Kidney capillary endothelial cell (primary cell): ENCODE data around the gene ADCK2.
A peak's percentile ranks its signal among the peaks of the same experiment; 100 is the strongest.
"Not testable (repeated sequence)": the region's sequence is repeated elsewhere in the genome, so short reads cannot be mapped to it uniquely, and the experiment has no call there.

ENCODE experiments used
- DNase-seq: peaks from one replicate; pipeline ENCODE4 v3.0.0-alpha.2; 2018; ENCODE audit warnings: low spot score

The ADCK2 gene

DNA sequence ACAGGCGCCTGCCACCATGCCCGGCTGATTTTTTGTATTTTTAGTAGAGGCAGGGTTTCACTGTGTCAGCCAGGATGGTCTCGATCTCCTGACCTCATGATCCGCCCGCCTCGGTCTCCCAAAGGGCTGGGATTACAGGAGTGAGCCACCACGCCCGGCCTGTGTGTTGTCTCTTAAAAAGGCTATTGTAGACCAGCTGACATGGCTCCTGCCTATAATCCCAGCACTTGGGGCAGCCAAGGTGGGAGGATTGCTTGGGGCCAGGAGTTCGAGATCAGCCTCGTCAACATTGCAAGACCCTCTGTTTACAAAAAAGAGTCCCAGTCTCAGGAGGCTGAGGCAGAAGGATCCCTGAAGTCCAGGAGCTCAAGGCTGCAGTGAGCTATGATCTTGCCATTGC lies 21.1 kb downstream of the ADCK2 start:
- not testable (repeated sequence) for DNase-seq

DNA sequence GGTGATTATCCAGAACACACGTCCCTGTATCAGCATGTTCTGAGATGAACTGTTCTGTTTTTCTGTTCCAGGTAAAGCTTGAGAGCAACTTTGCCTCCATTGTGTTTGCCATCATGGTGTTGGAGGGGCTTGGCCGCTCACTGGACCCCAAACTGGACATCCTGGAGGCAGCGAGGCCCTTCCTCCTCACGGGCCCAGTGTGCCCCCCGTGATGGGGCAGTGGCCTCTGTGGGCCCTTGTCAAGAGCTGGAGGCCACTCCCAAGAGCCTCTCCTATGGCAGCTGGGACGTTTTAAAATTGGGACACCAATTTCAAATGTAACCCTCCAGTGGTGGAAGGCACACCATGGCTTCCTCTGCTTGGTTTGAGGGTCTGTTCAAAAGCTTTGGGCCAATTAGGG lies 21.8 kb downstream of the ADCK2 start:
- DNase-seq, result no peak

DNA sequence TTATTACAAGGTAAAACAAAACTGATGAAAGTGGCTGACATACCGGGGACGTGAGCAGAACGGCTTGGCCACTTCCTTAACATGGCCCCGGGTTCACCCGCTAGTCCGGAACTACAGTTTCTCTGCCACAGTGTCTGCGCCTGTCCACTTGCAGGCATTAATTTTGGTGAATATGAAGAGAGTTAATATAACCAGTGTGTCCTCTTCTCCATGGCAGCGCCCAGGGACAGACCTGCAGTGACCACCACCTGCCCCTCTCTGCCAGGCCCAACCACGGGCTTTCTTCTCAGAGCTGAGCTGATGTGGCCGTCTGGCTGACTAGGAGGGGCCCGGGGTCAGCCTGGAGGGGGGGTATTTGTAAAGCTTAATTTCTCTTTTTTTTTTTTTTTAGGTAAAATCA lies 22.6 kb downstream of the ADCK2 start:
- DNase-seq, result no peak

DNA sequence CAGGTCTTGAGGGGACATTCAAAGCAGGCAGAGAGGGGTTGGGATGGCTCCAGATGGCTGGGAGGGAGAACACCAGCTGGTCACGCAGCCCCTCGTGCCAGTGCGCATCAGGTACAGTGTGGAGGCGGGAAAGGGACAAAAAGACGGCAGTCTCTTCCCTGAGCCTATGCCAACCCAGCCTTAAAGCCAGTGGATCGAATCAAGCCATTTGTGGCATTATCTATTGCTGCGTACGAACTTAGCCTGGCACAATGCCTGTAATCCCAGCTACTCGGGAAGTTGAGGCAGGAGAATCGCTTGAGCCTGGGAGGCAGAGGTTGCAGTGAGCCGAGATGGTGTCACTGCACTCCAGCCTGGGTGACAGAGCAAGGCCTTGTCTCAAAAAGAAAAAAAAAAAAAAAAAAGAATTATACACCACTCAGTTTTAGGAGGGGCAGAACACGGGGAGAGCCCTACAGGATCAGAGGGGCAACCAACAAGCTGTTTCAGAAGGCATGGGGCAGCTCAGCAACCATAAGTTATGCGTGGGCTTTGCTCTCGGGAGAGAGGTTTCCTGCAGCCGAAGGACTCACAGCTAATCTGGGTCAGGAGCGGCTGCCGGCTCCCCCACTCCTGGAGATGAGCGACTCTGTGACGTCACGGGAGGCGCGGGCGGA lies 23.4 kb downstream of the ADCK2 start:
- DNase-seq, result no peak

DNA sequence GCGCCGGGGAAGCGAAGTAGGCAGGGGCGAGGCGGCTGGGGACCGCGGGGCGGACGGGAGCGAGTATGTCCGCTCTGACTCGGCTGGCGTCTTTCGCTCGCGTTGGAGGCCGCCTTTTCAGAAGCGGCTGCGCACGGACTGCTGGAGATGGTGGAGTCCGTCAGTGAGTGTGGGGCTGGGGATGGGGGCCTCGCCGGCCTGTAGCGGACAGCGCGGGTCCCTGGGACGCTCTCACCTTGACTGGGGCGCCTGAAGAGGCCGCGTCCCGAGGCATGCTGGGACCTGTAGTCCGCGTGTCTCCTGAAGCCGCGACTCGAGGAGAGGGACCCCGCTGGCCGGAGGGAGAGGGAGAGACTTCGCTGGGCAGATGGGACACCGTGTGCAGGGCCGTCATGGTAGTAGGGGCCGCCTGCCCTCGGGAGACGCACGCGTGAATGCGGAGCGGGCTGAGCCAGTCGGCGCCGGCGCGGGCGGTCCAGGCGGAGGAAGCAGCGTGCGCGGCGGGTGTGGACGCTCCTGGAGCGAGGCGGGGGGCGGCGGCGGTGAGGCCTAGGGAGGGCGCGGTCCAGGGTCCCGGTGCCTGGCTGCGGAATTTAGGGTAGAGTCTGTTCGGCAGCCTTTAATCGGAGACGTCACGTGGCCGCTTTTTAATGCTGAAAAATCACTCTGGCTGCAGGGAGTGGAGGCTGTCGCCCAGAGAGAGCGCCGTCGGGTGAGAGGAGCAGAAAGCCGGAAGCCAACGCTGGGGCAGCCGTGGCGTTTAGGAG lies 24.1 kb downstream of the ADCK2 start, which contains the start of gene NDUFB2:
Gene NDUFB2 (plus strand): TSS at position 29 of the 767 bp plus-strand sequence. CDS start 37 bp downstream, at position 66.
- DNase-seq, result peak; percentile 88

DNA sequence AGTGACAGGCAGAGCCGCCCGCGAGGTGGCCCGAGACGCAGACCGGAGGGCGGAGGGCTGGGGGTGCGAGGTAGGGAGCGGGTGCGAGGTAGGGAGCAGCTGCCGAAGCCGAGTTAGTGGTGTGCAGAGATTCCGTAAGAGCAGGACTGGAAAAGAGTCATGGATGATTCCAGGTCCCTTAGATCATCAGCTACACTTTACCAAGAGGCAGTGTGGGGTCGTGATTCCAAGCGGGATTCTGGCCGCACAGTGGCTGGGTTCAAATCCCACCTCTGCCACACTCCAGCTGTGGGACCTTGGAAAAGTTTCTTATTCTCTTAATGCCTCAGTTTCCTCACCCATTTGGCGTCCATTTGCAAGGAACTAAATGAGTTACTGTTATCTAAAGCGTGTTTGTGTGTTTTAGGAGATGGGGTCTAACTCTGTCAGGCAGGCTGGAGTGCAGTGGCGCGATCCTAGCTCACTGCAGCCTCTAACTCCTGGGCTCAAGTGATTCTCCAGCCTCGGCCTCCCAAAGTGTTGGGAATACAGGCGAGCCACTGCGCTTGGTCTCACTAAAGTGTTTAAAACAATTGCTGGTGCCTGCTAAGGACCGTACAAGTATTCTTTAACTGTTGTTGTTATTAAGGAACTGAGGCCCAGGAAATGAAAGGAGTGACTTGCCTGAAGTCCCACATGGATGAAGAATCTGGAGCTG lies 24.9 kb downstream of the ADCK2 start:
- no peak for DNase-seq

DNA sequence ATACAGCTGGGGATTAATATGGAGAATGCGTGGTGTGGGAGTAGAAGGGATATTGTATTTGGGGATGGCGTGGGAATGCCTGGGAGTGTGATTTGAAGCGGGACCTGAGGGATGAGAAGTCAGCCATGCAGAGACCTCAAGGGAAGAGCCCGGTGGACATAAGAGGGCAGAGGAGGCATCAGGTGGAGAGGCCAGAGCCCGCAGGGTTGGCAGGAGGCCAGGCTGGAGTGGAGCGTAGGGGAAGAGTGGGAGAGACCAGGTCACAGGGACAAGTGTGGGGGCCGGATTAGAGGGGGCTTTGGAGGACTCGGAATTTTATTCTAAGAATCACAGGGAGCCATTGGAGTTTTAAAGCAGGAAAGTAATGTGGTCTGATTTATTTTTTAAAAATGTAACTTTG lies 25.7 kb downstream of the ADCK2 start:
- DNase-seq, result no peak

DNA sequence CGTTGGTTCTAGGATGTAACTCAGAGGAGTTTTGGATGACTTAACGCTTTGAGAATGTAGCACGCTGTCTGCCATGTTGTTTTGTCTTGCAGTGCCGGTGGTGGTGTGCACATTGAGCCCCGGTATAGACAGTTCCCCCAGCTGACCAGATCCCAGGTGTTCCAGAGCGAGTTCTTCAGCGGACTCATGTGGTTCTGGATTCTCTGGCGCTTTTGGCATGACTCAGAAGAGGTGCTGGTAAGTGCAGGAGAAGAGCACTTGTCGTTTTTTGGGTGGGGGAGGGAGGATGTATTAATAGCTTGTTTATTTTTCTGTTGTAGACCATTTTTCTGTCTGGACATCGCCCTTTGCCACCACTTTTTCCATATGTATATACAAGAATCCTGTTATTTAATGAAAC lies 30.0 kb downstream of the ADCK2 start:
- no peak for DNase-seq

DNA sequence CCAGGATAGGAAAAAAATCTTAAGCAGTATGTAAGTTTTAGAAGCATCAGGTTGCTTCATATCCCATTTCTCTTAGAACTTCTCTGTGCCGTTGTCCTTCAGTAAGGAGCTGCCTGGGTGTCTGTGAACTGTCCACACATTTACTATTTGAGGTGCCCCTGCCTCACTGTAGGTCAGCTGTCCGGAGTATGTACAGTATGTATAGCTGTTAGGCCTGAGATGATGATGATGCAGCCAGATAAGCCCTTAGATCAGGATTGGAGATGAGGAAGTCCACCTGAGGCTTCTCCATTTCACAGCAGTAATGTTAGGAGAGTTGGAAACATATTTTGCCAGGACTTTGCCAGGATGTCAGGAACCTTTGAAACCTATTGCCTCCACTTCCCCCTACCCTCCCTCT lies 31.5 kb downstream of the ADCK2 start:
- no peak for DNase-seq

DNA sequence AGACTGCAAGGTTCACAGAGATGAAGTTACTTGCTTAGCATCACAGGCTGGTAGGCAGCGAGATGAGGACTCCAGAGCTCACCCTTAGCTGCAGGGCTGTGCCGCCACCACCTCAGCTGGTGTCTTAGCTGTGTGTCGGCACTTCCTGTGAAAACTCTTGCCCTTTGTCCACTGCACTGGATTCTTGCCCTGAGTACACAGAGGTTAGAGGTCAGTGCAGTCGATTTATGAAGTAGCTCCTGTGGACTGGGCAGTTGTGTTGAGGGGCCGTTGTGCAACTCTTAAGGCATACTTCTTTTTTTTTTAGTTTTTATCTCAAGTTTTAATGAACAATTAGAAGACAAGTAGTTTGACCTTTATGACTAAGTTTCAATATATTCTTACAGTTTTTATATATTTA lies 34.4 kb downstream of the ADCK2 start:
- no peak for DNase-seq

DNA sequence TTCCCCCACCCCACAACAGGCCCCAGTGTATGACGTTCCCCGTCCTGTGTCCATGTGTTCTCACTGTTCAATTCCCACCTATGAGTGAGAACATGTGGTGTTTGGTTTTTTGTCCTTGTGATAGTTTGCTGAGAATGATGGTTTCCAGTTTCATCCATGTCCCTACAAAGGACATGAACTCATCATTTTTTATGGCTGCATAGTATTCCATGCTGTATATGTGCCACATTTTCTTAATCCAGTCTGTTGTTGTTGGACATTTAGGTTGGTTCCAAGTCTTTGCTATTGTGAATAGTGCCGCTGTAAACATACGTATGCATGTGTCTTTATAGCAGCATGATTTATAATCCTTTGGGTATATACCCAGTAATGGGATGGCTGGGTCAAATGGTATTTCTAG lies 36.0 kb downstream of the ADCK2 start:
- not testable (repeated sequence) for DNase-seq

DNA sequence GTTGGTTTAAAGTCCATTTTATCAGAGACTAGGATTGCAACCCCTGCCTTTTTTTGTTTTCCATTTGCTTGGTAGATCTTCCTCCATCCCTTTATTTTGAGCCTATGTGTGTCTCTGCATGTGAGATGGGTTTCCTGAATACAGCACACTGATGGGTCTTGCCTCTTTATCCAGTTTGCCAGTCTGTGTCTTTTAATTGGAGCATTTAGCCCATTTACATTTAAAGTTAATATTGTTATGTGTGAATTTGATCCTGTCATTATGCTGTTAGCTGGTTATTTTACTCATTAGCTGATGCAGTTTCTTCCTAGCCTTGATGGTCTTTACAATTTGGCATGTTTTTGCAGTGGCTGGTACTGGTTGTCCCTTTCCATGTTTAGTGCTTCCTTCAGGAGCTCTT lies 39.6 kb downstream of the ADCK2 start:
- DNase-seq, result not testable (repeated sequence)

DNA sequence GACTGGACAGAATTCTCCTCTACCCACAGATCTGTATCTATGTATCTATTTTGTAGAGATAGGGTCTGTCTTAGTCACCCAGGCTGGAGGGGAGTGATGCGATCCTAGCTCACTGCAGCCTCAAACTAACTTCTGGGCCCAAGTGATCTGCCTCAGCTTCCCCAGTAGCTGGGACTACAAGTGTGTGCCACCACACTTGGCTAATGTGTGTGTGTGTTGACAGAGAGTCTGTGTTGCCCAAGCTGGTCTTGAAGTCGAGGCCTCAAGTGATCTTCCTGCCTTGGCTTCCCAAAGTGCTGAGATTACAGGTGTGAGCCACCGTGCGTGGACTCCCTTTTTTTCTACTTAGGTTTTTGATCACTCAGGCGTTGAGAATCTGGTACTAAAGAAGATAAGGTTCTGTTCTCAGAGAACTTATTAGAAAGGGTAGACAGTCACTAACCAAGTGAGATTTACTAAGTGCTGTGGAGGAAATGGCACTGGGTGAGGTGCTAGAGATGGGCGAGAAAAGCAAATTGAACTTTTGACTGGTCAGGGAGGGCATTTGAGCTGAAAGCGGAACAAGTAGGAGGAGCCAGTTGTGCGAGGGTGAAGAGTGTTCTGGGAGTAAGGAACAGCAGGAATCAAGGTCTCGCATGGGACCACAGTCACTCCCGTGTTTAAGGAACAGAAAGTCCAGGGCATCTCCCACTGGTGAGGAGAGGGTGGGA lies 41.7 kb downstream of the ADCK2 start:
- no peak for DNase-seq

DNA sequence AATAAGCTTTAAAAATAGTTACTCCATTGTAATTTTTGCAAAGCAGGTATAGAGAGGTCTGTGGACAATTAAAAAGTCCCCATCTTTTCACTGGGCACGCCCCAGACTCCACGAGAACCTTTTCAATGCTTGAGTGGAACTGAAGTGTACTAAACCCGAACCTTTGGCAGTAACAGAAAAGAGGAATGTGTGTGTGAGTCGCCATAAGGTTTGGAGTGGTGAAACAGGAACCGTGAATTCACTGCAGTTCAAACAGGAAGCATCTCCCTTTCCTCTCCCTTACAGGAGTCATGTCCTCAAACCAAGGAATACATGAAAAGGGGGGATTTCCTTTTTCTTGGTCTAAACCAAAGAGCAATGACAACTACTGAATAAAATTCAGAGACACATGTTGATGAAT lies 47.0 kb downstream of the ADCK2 start:
- no peak for DNase-seq

DNA sequence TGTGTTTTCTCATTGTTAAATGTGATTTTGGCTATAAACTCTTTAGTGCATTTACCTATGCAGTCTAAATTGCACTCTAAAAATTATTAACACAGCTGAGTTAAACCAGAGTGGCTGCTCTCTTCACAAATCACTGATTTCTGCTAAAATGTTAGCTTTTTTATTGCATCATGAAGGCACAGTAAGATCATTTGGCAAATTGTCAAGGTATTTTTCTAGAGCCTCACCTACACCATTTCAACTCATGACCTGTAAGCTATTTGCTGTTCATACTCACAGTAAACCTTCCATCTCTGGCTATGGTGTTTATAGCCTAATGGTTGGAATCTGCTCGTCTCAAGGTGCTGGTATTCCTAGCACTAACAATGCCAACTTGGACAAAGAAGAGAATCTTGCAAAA lies 49.5 kb downstream of the ADCK2 start:
- no peak for DNase-seq

DNA sequence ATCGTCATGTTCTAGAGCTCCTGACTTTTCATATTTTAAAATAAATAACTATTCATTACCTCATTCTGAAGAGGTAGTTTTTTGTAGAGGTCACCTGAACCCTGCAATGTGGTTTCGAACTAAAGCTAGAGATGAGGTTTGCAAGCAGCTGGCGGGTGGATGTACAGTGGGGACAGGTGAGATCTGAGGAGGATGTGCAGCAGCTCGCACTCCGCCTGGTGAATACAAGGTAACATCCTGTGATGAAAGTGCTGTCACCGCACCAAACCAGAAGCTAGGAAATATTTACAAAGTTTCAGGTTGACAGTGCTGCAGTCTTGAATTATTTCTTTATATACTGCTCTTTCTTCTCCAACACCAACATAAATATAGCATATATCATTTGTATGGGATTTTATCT lies 50.3 kb downstream of the ADCK2 start:
- no peak for DNase-seq

DNA sequence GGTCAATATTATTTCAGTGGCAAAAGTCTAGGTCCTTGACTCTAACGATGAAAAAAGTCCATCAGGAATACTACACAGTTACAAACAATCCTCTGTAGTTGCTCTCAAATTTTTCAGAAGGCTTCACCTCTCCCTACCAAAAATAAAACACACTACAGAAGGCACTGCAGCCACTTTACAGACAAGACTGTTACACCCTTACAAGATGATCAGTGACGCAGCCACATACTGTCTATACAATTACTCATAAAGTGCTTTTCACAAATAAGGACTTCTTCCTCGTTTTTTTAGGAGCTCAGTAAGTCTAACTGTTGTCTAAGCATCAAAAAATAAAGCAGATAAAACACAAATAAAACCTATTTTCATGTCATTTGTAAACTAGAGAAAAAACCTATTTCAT lies 50.8 kb downstream of the ADCK2 start:
- no peak for DNase-seq

DNA sequence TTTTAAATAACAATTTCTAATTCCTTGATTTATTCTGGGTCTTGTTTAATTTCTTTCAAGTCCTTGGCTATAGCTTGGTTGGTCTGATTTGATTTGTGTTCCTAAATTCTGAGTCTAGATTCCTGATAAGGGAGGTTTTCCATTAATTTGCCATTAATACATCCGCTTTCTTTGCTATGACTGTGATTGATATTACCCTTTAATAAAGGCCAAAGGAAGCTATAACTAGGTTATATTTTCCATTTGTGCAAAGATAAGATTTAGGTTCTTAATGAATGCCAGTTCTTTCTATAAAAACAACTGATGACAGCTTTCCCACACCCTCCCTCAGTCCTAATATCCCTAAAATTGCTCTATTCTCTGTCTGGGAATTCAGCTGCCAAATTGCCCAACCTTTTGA lies 52.0 kb downstream of the ADCK2 start:
- DNase-seq, result no peak

DNA sequence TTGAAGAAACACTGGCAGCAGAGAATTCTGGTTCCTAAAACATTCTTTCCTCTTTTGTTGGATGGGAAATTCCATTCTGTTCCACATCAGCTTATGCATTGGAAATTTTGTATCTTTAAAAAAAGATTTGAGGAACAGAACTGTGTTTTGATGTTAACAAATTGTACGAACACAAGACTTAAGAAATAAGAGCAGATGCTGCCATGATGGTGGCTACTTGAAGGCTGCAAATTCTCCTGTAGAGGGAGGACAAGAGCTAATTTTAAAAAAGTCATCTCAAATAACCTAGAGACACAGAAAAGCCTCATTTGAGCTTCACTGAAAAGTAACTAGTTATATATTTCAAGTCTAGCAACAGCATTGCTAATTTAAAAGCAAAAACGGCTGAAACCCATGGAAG lies 53.5 kb downstream of the ADCK2 start:
- DNase-seq, result no peak

DNA sequence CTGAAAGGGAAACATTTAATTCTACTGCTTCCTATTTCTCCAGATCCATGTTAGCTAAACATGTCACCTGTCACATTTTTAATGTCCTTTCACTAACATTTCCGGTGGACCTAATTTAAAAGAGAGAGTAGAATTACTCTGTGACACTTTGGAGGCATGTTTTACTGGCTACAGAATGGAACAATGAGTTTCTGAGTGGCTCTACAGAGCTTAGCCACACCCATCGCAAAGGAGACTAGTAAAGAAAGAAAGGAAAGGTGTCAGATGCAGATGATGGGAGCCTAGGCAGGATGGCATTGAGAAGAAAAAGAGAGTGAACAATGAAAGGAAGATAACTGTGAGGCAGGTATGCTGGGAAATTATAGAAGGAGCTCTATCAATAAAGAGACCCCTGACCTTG lies 59.7 kb downstream of the ADCK2 start:
- no peak for DNase-seq

DNA sequence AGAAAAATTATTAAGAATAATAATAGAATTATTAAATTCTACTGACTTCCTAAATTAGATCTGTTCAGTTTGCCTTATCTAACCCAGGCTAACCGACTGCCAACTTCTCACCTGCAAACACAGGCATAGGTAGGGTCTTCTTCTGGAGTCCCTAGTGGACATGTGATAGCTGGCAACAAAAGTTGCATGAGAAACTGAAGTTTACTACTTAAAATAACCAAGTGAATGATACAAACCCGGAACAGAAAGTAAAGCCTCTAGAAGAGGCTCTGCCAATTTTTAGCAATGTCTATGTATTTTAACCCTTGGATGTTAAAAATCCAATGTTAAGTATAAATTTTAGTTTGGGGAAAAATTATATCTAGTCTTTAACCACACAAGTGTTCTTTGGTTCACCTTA lies 61.4 kb downstream of the ADCK2 start:
- DNase-seq, result no peak

DNA sequence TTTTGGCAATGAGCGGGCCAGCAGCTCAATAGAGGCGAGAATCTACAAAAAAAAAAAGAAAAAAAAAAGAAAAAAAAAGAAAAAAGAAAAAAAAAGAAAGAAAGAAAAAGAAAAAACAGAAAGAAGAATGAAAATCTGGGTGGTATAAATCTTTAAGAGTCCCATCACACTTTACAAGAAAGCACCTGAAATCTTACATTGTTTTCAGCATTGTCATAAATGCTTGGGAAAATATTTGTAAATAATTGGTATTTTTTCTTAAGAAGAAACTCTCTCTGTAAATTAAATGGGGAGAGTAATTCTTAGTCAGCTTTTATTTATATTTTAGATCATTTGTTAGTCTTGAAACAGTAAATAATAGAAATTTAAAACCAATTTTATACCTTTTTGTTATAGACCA lies 62.0 kb downstream of the ADCK2 start:
- DNase-seq, result no peak

DNA sequence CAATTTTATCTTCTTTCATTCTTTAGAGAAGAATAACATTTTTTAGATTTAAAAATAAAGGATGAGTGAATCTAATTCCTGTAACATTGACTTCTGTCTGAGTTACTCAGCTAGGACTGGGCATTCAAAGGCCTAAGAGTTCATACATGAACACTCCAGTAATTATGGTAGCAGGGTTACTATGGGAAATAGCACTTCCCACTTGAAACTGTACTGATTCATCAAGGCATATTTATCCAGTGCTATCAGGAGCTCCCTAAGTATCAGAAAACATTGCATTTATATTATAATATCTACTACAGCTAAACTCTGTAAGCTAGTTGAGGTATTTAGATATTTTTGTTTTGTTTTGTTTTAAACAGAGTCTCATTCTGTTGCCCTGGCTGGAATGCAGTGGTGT lies 65.5 kb downstream of the ADCK2 start:
- DNase-seq, result no peak
